WTC11 (cell line): ENCODE results near the gene PPP6C. TPM values are rescaled to one million over a fixed set of nuclear protein-coding genes. Genes with fewer than 3 reads are reported as not detected.

ENCODE experiments used
- ATAC-seq: fragments of 200-7000 bp; cut with Tn5 transposase; 2 replicates; pipeline ENCODE4 v1.10.0; 2021; ENCODE audit warnings: mild to moderate bottlenecking, moderate library complexity
- CTCF ChIA-PET: fragments of 300-600 bp; sonication (Branson Sonifier 250); formaldehyde crosslinking; loops from one replicate; lab custom pipeline; 2021; ENCODE audit warnings: antibody characterized with exemption; lab: Charles Lee
- POLR2A ChIA-PET: fragments of 350-600 bp; sonication (Branson Sonifier 250); formaldehyde crosslinking; loops from one replicate; lab custom pipeline; 2021; ENCODE audit warnings: antibody characterized with exemption; lab: Charles Lee
- DNase-seq: peaks from one replicate; pipeline ENCODE4 v3.0.0; 2021; ENCODE audit warnings: low spot score
- H3K27ac Mint-ChIP-seq: 2 replicates; pipeline ENCODE4 v1.8.0; 2021; ENCODE audit warnings: mixed read lengths
- H3K27me3 Mint-ChIP-seq: 2 replicates; pipeline ENCODE4 v1.8.0; 2021; ENCODE audit warnings: low read depth, mild to moderate bottlenecking, moderate library complexity, mixed read lengths
- H3K36me3 Mint-ChIP-seq: 2 replicates; pipeline ENCODE4 v1.8.0; 2021; ENCODE audit warnings: mixed read lengths
- H3K4me1 Mint-ChIP-seq: 2 replicates; pipeline ENCODE4 v1.8.0; 2022; ENCODE audit warnings: mixed read lengths
- H3K4me3 Mint-ChIP-seq: 2 replicates; pipeline ENCODE4 v1.8.0; 2021; ENCODE audit warnings: mild to moderate bottlenecking, moderate library complexity, mixed read lengths
- H3K9me3 Mint-ChIP-seq: 2 replicates; pipeline ENCODE4 v1.8.0; 2021; ENCODE audit warnings: mixed read lengths
- CDX4 ChIP-seq: fragments of 250-450 bp; sonication (Bioruptor Pico); IDR thresholded peaks from 2 replicates; pipeline ENCODE4 v1.9.0; 2021; ENCODE audit warnings: moderate library complexity, mild to moderate bottlenecking, inconsistent platforms, borderline replicate concordance
- ELF4 ChIP-seq: sonication (generic); formaldehyde crosslinking; IDR thresholded peaks from 2 replicates; pipeline ENCODE4 v1.8.1; 2022; ENCODE audit warnings: low read depth, mild to moderate bottlenecking, moderate library complexity, missing genetic modification reagents
- RORB ChIP-seq: fragments of 250-450 bp; sonication (Bioruptor Pico); IDR thresholded peaks from 2 replicates; pipeline ENCODE4 v1.9.0; 2021; ENCODE audit warnings: mild to moderate bottlenecking
- SP1 ChIP-seq: sonication (generic); formaldehyde crosslinking; conservative IDR thresholded peaks from 2 replicates; pipeline ENCODE4 v1.8.1; 2022; ENCODE audit warnings: missing genetic modification reagents
- TEAD1 ChIP-seq: sonication (generic); formaldehyde crosslinking; IDR thresholded peaks from 2 replicates; pipeline ENCODE4 v1.8.0; 2022; ENCODE audit warnings: mild to moderate bottlenecking, missing genetic modification reagents
- ZMAT4 ChIP-seq: fragments of 250-450 bp; sonication (Bioruptor Pico); IDR thresholded peaks from 2 replicates; pipeline ENCODE4 v1.9.0; 2021; ENCODE audit warnings: mild to moderate bottlenecking
- ZNF219 ChIP-seq: sonication (generic); formaldehyde crosslinking; IDR thresholded peaks from 2 replicates; pipeline ENCODE4 v1.8.0; 2023; ENCODE audit warnings: missing genetic modification reagents, mild to moderate bottlenecking, borderline replicate concordance
- total RNA-seq: library from RNA; stranded (reverse); gene quantifications from 3 replicates; pipeline ENCODE4 v1.2.3, GENCODE V29; 2021
- TF ChIP-seq, protein P1 (sequence below): sonication (generic); formaldehyde crosslinking; IDR thresholded peaks from 2 replicates; pipeline ENCODE4 v1.8.1; 2023; ENCODE audit warnings: mild to moderate bottlenecking, missing genetic modification reagents
- TF ChIP-seq, protein P2 (sequence below): sonication (generic); formaldehyde crosslinking; IDR thresholded peaks from 2 replicates; pipeline ENCODE4 v1.8.0; 2022; ENCODE audit warnings: missing genetic modification reagents
- TF ChIP-seq, protein P3 (sequence below): sonication (generic); formaldehyde crosslinking; IDR thresholded peaks from 2 replicates; pipeline ENCODE4 v1.8.0; 2023; ENCODE audit warnings: mild to moderate bottlenecking, missing genetic modification reagents
- TF ChIP-seq, protein P4 (sequence below): sonication (generic); formaldehyde crosslinking; IDR thresholded peaks from 2 replicates; pipeline ENCODE4 v1.8.1; 2022; ENCODE audit warnings: missing genetic modification reagents, borderline replicate concordance
- TF ChIP-seq, protein P5 (sequence below): fragments of 250-450 bp; sonication (Bioruptor Pico); IDR thresholded peaks from 2 replicates; pipeline ENCODE4 v1.9.0; 2021; ENCODE audit warnings: mild to moderate bottlenecking

The PPP6C gene
- total RNA-seq, 1 experiment from 2014 or later = 40.9 TPM

DNA sequence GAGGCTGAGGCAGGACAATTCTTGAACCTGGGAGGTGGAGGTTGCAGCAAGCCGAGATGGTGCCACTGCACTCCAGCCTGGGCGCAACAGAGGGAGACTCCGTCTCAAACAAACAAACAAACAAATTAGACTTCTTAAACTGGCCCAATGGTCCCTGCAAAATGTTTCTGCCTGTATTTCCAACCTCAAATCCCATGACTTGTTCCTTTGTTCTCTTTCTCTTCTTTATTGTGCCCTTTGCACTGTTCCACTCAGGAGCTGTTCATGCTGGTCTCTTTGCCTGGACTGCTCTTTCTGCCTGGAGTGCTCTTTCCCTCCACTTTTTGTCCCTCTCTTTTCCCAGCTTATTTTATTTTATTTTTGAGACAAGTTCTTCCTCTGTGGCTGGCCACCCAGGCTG is 14.9 kb upstream of the PPP6C start (continued):
- TF ChIP-seq, protein P1, sequence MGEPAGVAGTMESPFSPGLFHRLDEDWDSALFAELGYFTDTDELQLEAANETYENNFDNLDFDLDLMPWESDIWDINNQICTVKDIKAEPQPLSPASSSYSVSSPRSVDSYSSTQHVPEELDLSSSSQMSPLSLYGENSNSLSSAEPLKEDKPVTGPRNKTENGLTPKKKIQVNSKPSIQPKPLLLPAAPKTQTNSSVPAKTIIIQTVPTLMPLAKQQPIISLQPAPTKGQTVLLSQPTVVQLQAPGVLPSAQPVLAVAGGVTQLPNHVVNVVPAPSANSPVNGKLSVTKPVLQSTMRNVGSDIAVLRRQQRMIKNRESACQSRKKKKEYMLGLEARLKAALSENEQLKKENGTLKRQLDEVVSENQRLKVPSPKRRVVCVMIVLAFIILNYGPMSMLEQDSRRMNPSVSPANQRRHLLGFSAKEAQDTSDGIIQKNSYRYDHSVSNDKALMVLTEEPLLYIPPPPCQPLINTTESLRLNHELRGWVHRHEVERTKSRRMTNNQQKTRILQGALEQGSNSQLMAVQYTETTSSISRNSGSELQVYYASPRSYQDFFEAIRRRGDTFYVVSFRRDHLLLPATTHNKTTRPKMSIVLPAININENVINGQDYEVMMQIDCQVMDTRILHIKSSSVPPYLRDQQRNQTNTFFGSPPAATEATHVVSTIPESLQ (CRISPR knock-in tag) = no peak
- TF ChIP-seq, protein P2, sequence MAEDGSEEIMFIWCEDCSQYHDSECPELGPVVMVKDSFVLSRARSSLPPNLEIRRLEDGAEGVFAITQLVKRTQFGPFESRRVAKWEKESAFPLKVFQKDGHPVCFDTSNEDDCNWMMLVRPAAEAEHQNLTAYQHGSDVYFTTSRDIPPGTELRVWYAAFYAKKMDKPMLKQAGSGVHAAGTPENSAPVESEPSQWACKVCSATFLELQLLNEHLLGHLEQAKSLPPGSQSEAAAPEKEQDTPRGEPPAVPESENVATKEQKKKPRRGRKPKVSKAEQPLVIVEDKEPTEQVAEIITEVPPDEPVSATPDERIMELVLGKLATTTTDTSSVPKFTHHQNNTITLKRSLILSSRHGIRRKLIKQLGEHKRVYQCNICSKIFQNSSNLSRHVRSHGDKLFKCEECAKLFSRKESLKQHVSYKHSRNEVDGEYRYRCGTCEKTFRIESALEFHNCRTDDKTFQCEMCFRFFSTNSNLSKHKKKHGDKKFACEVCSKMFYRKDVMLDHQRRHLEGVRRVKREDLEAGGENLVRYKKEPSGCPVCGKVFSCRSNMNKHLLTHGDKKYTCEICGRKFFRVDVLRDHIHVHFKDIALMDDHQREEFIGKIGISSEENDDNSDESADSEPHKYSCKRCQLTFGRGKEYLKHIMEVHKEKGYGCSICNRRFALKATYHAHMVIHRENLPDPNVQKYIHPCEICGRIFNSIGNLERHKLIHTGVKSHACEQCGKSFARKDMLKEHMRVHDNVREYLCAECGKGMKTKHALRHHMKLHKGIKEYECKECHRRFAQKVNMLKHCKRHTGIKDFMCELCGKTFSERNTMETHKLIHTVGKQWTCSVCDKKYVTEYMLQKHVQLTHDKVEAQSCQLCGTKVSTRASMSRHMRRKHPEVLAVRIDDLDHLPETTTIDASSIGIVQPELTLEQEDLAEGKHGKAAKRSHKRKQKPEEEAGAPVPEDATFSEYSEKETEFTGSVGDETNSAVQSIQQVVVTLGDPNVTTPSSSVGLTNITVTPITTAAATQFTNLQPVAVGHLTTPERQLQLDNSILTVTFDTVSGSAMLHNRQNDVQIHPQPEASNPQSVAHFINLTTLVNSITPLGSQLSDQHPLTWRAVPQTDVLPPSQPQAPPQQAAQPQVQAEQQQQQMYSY (CRISPR knock-in tag) = no peak
- TF ChIP-seq CDX4 = no peak
- no peak for TF ChIP-seq TEAD1 (CRISPR knock-in tag)
- TF ChIP-seq ZMAT4 = no peak
- TF ChIP-seq, protein P3, sequence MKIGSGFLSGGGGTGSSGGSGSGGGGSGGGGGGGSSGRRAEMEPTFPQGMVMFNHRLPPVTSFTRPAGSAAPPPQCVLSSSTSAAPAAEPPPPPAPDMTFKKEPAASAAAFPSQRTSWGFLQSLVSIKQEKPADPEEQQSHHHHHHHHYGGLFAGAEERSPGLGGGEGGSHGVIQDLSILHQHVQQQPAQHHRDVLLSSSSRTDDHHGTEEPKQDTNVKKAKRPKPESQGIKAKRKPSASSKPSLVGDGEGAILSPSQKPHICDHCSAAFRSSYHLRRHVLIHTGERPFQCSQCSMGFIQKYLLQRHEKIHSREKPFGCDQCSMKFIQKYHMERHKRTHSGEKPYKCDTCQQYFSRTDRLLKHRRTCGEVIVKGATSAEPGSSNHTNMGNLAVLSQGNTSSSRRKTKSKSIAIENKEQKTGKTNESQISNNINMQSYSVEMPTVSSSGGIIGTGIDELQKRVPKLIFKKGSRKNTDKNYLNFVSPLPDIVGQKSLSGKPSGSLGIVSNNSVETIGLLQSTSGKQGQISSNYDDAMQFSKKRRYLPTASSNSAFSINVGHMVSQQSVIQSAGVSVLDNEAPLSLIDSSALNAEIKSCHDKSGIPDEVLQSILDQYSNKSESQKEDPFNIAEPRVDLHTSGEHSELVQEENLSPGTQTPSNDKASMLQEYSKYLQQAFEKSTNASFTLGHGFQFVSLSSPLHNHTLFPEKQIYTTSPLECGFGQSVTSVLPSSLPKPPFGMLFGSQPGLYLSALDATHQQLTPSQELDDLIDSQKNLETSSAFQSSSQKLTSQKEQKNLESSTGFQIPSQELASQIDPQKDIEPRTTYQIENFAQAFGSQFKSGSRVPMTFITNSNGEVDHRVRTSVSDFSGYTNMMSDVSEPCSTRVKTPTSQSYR (CRISPR knock-in tag) = no peak
- no peak for TF ChIP-seq ELF4
- TF ChIP-seq ZNF219 (CRISPR knock-in tag) = no peak
- TF ChIP-seq, all 79 proteins: peak for 0

DNA sequence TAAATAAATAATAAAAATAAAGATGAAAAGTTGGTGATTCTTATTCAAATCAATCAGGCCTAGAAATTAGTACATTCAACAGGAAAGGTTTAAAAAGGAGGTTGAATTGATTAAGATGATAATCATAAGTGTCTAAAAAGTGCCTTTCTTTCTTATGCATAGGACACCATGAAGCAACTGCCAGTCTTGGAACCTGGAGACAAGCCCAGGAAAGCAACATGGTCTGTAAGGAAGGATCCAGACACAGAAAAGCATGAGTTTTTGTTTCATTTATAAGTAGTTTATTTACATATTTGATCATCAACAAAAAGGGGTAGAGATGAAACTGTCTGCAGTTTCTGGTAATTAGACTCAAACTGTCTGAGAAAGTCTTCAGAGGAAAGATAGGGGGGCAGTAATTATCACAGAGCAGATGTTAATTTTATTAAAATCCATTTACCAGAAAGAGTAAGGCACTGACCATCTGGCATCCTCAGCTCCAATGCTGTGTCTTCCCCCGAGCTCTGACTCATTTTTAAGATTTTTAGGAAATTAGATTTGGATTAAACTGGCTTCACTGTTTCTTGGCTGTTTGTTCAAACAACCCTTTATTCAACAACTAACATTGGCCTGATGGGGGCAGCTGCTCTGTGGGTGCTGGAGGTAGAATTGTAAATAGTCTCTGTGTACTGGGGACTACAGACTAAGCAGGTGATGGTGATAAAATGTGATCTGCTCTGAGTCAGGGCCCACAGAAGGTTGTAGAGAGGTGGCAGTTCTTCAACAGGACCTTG is 13.4 kb upstream of the PPP6C start:
- H3K27ac Mint-ChIP-seq = no peak overlapping the region
- TF ChIP-seq, protein P4, sequence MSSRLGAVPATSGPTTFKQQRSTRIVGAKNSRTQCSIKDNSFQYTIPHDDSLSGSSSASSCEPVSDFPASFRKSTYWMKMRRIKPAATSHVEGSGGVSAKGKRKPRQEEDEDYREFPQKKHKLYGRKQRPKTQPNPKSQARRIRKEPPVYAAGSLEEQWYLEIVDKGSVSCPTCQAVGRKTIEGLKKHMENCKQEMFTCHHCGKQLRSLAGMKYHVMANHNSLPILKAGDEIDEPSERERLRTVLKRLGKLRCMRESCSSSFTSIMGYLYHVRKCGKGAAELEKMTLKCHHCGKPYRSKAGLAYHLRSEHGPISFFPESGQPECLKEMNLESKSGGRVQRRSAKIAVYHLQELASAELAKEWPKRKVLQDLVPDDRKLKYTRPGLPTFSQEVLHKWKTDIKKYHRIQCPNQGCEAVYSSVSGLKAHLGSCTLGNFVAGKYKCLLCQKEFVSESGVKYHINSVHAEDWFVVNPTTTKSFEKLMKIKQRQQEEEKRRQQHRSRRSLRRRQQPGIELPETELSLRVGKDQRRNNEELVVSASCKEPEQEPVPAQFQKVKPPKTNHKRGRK (CRISPR knock-in tag) = no peak
- TF ChIP-seq RORB (CRISPR knock-in tag) = no peak
- TF ChIP-seq SP1 = no peak
- TF ChIP-seq, protein P5, sequence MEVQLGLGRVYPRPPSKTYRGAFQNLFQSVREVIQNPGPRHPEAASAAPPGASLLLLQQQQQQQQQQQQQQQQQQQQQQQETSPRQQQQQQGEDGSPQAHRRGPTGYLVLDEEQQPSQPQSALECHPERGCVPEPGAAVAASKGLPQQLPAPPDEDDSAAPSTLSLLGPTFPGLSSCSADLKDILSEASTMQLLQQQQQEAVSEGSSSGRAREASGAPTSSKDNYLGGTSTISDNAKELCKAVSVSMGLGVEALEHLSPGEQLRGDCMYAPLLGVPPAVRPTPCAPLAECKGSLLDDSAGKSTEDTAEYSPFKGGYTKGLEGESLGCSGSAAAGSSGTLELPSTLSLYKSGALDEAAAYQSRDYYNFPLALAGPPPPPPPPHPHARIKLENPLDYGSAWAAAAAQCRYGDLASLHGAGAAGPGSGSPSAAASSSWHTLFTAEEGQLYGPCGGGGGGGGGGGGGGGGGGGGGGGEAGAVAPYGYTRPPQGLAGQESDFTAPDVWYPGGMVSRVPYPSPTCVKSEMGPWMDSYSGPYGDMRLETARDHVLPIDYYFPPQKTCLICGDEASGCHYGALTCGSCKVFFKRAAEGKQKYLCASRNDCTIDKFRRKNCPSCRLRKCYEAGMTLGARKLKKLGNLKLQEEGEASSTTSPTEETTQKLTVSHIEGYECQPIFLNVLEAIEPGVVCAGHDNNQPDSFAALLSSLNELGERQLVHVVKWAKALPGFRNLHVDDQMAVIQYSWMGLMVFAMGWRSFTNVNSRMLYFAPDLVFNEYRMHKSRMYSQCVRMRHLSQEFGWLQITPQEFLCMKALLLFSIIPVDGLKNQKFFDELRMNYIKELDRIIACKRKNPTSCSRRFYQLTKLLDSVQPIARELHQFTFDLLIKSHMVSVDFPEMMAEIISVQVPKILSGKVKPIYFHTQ (CRISPR knock-in tag) = no peak
- TF ChIP-seq, all 79 proteins: peak for 0
- CTCF ChIA-PET = interaction anchor here (0.7 to 1.1 kb wide), 2 partner anchors 52 to 55 kb away, joined by 3 read pairs; no protein-coding TSS in a partner anchor
- peaks cover 3% of the 10 kb centered on the region; the same call in 1 of the 2 replicates for H3K27me3 Mint-ChIP-seq
- peaks cover 9% of the 10 kb centered on the region for H3K36me3 Mint-ChIP-seq
- DNase-seq (no peak), ATAC-seq (no peak)
- H3K9me3 Mint-ChIP-seq = no peaks in the 10 kb centered on the region
- peaks cover 6% of the 10 kb centered on the region for H3K4me1 Mint-ChIP-seq
- H3K4me3 Mint-ChIP-seq = no peak overlapping the region
- POLR2A ChIA-PET = interaction anchor here (0.5 kb wide), 1 partner anchor 19 kb away, joined by 4 read pairs; no protein-coding TSS in a partner anchor
